ENCODE results near the gene ADAMTS9.
A peak's percentile ranks its signal among the peaks of the same experiment; 100 is the strongest.

Gene ADAMTS9

DNA sequence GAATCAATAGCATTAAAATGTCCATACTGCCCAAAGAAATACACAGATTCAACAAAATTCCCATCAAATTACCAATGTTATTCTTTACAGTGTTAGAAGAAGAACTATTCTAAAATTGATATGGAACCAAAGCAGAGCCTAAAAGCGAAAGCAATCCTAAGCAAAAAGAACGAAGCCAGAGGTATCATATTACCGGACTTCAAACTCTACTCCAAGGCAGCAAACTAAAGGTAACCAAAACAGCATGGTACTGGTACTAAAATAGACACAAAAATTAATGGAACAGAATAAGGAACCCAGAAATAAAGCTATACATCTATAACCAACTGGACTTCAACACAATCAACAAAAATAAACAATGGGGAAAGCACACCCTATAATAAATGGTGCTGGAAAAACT lies 167.5 kb downstream of the ADAMTS9 start:
- no peak for DNase-seq

- DNase-seq: no peak
Measured at GRCh38 chr3:64518950-64519349, 168.8 kb downstream of the ADAMTS9 start.

GRCh38 chr3:64518496-64518895 lies 169.3 kb downstream of the ADAMTS9 start:
- no peak for DNase-seq

GRCh38 chr3:64514889-64515288 lies 172.9 kb downstream of the ADAMTS9 start:
- DNase-seq: no peak

- DNase-seq: no peak
Measured at GRCh38 chr3:64509206-64509605, 178.6 kb downstream of the ADAMTS9 start.

- DNase-seq: no peak
Measured at GRCh38 chr3:64508140-64508539, 179.7 kb downstream of the ADAMTS9 start.

- no peak for DNase-seq
Measured at GRCh38 chr3:64506255-64506654, 181.5 kb downstream of the ADAMTS9 start.

DNA sequence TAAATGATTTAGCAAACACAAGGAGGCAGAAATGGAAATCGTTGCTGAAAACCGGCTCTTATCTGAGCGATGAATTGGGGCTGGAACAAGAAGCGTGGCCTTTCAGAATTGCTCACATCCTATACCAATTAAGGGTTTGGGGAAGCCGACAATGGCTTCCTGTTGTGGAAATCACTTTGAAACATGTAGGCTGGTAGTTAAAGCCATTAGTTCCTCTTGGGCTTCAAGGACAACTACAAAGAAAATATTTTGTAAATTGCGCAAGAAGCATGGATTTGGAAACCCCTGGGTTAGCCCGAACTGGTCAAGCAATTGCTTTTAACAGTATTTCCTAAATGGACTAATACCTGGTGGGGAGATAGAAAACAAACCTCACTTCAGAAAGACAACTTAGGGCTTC lies 182.4 kb downstream of the ADAMTS9 start:
- DNase-seq: no peak

DNA sequence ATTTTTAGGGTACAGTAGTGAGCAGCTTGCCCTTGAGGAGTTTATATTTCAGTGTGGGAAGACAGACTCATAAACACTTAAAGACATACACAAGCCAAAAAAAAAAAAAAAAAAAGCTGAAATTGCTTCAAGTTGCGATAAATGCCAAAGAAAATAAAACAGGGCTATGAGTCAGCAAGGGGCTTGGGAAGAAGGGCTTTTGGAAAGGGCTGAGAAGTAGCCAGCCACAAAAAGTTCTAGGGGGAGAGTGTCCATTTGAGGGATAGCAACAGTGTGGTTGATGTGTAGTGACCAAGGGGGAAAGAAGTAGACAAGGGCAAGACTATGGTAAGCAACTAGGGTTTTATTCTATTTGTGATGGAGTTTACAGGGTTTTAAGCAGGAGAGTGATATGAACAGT lies 185.5 kb downstream of the ADAMTS9 start:
- no peak for DNase-seq

GRCh38 chr3:64501298-64501906 lies 186.4 kb downstream of the ADAMTS9 start:
- DNase-seq: no peak

GRCh38 chr3:64496786-64497490 lies 190.9 kb downstream of the ADAMTS9 start:
- DNase-seq: no peak

DNA sequence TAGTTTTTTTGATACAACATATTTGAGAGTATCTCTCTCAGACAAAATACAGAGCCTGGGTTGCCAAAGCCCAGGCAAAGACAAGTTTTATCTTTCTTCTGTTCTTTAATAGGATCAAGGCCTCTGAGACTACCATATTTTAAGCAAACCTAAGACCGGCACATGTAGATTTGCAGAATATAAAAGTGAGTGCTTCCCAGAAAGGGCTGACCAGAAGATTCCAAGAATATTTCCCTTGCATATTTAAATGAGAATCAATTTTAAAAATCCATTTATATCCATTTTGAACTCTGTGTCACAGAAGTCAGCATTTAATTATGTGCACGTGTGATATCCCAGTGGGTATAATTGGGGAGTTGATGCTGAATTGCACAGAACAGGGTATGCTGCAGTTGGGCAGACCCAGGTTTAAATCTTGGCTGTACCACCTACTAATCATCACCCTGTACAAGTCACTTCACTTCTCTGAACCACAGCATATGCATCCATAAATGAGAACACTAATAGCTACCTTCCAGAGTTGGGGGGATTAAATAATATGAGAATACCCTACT lies 191.9 kb downstream of the ADAMTS9 start:
- DNase-seq: no peak

DNA sequence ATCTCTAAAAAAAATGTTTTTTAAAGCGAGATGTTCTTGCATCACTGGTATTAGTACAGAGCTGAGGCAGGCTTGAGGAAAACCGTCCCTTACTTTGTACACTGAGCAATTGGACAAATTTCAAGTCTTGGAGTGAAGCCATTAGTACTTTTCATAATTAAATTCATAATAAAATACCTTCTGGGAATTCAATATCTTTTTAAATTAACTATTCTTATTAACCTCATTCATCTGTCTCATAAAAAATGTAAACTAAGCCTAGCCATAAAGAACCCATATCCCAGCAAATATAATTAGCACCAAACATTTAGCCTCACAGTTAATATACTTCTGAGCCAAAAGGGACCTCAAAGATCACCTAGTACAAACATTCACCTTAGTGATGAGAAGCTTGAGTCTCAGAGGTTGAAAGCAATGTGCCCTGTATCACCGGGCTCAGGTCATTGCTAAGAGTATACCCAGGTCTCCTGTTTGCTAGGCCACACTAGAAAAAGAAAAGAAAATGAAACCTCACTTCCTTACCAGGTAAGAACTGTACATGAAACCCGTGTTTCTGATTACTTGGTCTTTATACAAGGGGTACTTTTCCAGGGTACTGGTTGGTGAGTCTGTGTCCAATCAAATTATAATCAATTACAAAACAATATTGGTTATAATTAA lies 192.5 kb downstream of the ADAMTS9 start:
- no peak for DNase-seq

- DNase-seq: peak; percentile 68
Measured at GRCh38 chr3:64494526-64494925, 193.3 kb downstream of the ADAMTS9 start.

DNA sequence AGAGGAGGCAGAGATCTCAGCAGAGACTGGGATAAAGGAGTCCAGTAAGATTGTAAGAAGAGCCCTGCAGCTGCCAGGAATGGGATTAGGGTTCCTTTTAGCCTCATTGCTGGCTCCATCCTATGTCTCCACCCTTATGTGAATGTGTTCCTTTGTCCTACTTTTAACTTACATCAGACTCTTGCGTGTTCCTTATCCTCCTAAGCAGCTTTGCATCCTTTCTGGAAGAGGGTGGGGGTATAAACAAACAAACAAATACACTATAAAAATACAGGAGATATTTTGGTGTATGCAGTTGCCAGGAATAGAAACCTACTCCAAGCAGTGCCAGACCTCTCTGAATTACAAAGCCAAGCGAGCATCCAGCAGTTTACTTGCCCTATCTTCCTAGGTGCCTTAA lies 194.7 kb downstream of the ADAMTS9 start:
- DNase-seq: no peak

GRCh38 chr3:64491843-64492242 lies 196.0 kb downstream of the ADAMTS9 start:
- no peak for DNase-seq

DNA sequence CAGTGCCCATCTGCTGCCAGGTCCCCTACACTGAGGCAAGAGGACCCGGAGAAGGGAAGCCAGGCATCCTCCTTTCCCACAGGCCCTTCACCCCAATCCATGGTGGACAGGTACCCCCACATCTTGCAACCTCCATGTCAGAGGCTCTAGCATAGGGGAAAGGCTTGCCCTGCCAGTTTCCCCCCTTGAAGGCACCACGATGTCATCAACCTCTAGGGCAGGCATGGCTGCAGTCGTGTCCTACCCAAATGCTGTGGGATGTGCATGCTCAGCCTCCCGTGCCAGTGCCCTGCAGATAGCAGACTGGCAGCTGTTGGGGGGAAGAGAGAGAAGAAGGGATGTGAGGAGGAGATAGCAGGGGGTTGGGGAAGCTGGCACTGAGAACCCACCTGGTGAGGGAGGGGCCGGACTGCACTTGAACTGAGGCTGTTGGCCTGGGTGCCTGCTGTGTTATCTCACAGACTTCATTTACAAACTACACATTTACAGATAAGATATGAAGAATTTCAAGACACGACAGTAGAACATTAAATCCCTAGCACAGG lies 197.5 kb downstream of the ADAMTS9 start:
- peak; percentile 1 for DNase-seq

- DNase-seq: peak; percentile 83
Measured at GRCh38 chr3:64489361-64490044, 198.3 kb downstream of the ADAMTS9 start.

GRCh38 chr3:64488939-64489338 lies 198.9 kb downstream of the ADAMTS9 start:
- peak; percentile 68 for DNase-seq

- peak; percentile 71 for DNase-seq
Measured at GRCh38 chr3:64484289-64484992, 203.4 kb downstream of the ADAMTS9 start.

- DNase-seq: no peak
Measured at GRCh38 chr3:64483467-64483866, 204.3 kb downstream of the ADAMTS9 start.

- DNase-seq: no peak
Measured at GRCh38 chr3:64475037-64475436, 212.8 kb downstream of the ADAMTS9 start.
